Measurements from ENCODE around the gene DLGAP1. TPM values are rescaled to one million over a fixed set of nuclear protein-coding genes. Genes with fewer than 3 reads are reported as not detected.

DLGAP1 gene
- total RNA-seq, 1 donor from 2014 or later, result 11.5 TPM

DNA sequence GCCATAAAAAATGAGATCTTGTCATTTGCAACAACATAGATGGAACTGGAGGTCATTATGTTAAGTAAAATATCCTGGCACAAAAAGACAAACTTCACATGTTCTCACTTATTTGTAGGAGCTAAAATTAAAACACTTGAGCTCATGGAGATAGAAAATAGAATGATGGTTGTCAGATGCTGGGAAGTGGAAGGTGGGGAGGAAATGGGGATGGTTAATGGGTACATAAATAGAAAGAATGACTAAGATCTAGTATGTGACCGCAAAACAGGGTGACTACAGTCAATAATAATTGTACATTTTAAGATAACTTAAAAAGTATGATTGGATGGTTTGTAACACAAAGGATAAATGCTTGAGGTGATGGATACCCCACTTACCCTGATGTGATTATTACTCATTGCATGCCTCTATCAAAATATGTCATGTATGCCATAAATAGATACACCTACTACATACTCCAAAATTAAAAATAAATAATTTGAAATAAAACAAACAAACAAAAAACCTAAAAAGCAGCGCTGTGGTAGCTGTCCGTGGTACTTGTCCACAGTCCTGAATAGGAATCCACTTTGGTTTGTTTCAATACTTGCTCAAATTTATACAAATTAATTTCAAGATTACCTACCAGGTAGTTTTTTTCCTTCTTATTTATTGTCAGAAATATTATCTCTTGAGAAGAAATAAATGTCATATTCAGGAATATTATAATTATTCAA lies 224.5 kb downstream of the DLGAP1 start:
- no peak for TF ChIP-seq CTCF (conservative IDR thresholded peaks at IDR 0.05)
- Mint-ChIP-seq H3K27me3 (ENCODE audit: low read depth) (no peaks in the 10 kb centered on the region), H3K9me3 (peaks cover 20% of the 10 kb centered on the region), H3K36me3 (ENCODE audit: low read depth) (no peaks in the 10 kb centered on the region), H3K4me3 (no peak overlapping the region), H3K4me1 (no peaks in the 10 kb centered on the region), H3K27ac (ENCODE audit: unreplicated experiment) (no peak overlapping the region)
- DNase-seq (ENCODE audit: low read depth, low spot score), result no peak

- peaks cover 3% of the 10 kb centered on the region for H3K36me3 Mint-ChIP-seq (ENCODE audit: low read depth)
- DNase-seq (ENCODE audit: low read depth, low spot score), result no peak
- no peak overlapping the region for H3K27ac Mint-ChIP-seq (ENCODE audit: unreplicated experiment)
- TF ChIP-seq CTCF (conservative IDR thresholded peaks at IDR 0.05), result no peak
- H3K27me3 Mint-ChIP-seq (ENCODE audit: low read depth), result no peaks in the 10 kb centered on the region
- no peaks in the 10 kb centered on the region for H3K4me1 Mint-ChIP-seq
- no peak overlapping the region for H3K4me3 Mint-ChIP-seq
- peaks cover 12% of the 10 kb centered on the region for H3K9me3 Mint-ChIP-seq
These were observed 230.9 kb downstream of the DLGAP1 start for GRCh38 chr18:4224031-4224704.

- no peak for TF ChIP-seq CTCF (conservative IDR thresholded peaks at IDR 0.05)
- no peak overlapping the region for H3K27ac Mint-ChIP-seq (ENCODE audit: unreplicated experiment)
- H3K27me3 Mint-ChIP-seq (ENCODE audit: low read depth), result no peaks in the 10 kb centered on the region
- DNase-seq (ENCODE audit: low read depth, low spot score), result no peak
- H3K36me3 Mint-ChIP-seq (ENCODE audit: low read depth), result peaks cover 3% of the 10 kb centered on the region
- H3K9me3 Mint-ChIP-seq, result peaks cover 2% of the 10 kb centered on the region
- H3K4me1 Mint-ChIP-seq, result peaks cover 14% of the 10 kb centered on the region
- no peak overlapping the region for H3K4me3 Mint-ChIP-seq
These were observed 243.8 kb downstream of the DLGAP1 start for GRCh38 chr18:4211111-4211837.

- Mint-ChIP-seq H3K4me3 (no peak overlapping the region), H3K36me3 (ENCODE audit: low read depth) (peaks cover 3% of the 10 kb centered on the region), H3K27ac (ENCODE audit: unreplicated experiment) (no peak overlapping the region), H3K4me1 (peaks cover 36% of the 10 kb centered on the region), H3K9me3 (peaks cover 8% of the 10 kb centered on the region), H3K27me3 (ENCODE audit: low read depth) (no peaks in the 10 kb centered on the region)
- no peak for DNase-seq (ENCODE audit: low read depth, low spot score)
- TF ChIP-seq CTCF (conservative IDR thresholded peaks at IDR 0.05), result no peak
These were observed 246.7 kb downstream of the DLGAP1 start for GRCh38 chr18:4208366-4208765.

- DNase-seq (ENCODE audit: low read depth, low spot score), result no peak
- Mint-ChIP-seq H3K27ac (ENCODE audit: unreplicated experiment) (no peak overlapping the region), H3K9me3 (peaks cover 8% of the 10 kb centered on the region), H3K4me1 (peaks cover 37% of the 10 kb centered on the region), H3K4me3 (no peak overlapping the region), H3K27me3 (ENCODE audit: low read depth) (no peaks in the 10 kb centered on the region), H3K36me3 (ENCODE audit: low read depth) (peaks cover 3% of the 10 kb centered on the region)
- TF ChIP-seq CTCF (conservative IDR thresholded peaks at IDR 0.05), result no peak
These were observed 247.6 kb downstream of the DLGAP1 start for GRCh38 chr18:4207383-4207985.
